Measurements from ENCODE around the gene C5orf15.
A peak's percentile ranks its signal among the peaks of the same experiment; 100 is the strongest.
"Not testable (repeated sequence)": the region's sequence is repeated elsewhere in the genome, so short reads cannot be mapped to it uniquely, and the experiment has no call there.

Gene C5orf15

GRCh38 chr5:133938039-133938821, 30.2 kb downstream of the C5orf15 start:
- DNase-seq (ENCODE audit: low read depth in 2 of 2) = no peak

GRCh38 chr5:133937628-133938027, 30.8 kb downstream of the C5orf15 start:
- DNase-seq (ENCODE audit: low read depth in 2 of 2) = not testable (repeated sequence)

GRCh38 chr5:133936651-133937015, 31.8 kb downstream of the C5orf15 start:
- no peak for DNase-seq (ENCODE audit: low read depth in 2 of 2)

- not testable (repeated sequence) for DNase-seq (ENCODE audit: low read depth in 2 of 2)
Measured at GRCh38 chr5:133935991-133936650, 32.3 kb downstream of the C5orf15 start.

GRCh38 chr5:133935667-133935940, 32.8 kb downstream of the C5orf15 start:
- no peak for DNase-seq (ENCODE audit: low read depth in 2 of 2)

- DNase-seq (ENCODE audit: low read depth in 2 of 2) = no peak
Measured at GRCh38 chr5:133934822-133935666, 33.4 kb downstream of the C5orf15 start.

- DNase-seq (ENCODE audit: low read depth in 2 of 2) = no peak
Measured at GRCh38 chr5:133934311-133934710, 34.1 kb downstream of the C5orf15 start.

GRCh38 chr5:133933670-133934295, 34.6 kb downstream of the C5orf15 start:
- DNase-seq (ENCODE audit: low read depth in 2 of 2) = no peak

- DNase-seq (ENCODE audit: low read depth in 2 of 2) = no peak
Measured at GRCh38 chr5:133933169-133933509, 35.3 kb downstream of the C5orf15 start.

GRCh38 chr5:133932441-133933168, 35.8 kb downstream of the C5orf15 start:
- DNase-seq (ENCODE audit: low read depth in 2 of 2) = no peak

GRCh38 chr5:133931546-133931945, 36.9 kb downstream of the C5orf15 start:
- no peak for DNase-seq (ENCODE audit: low read depth in 2 of 2)

- no peak for DNase-seq (ENCODE audit: low read depth in 2 of 2)
Measured at GRCh38 chr5:133930813-133931090, 37.7 kb downstream of the C5orf15 start.

GRCh38 chr5:133930061-133930812, 38.2 kb downstream of the C5orf15 start:
- DNase-seq (ENCODE audit: low read depth in 2 of 2) = peak; percentile 58 to 64

GRCh38 chr5:133928587-133929393, 39.6 kb downstream of the C5orf15 start:
- no peak for DNase-seq (ENCODE audit: low read depth in 2 of 2)

GRCh38 chr5:133927300-133928180, 40.9 kb downstream of the C5orf15 start:
- DNase-seq (ENCODE audit: low read depth in 2 of 2) = no peak

GRCh38 chr5:133926489-133927299, 41.7 kb downstream of the C5orf15 start:
- no peak for DNase-seq (ENCODE audit: low read depth in 2 of 2)

- DNase-seq (ENCODE audit: low read depth in 2 of 2) = no peak
Measured at GRCh38 chr5:133925866-133926488, 42.4 kb downstream of the C5orf15 start.

- no peak for DNase-seq (ENCODE audit: low read depth in 2 of 2)
Measured at GRCh38 chr5:133925269-133925668, 43.2 kb downstream of the C5orf15 start.
